Spleen (tissue), 11 donors: Measurements from ENCODE around the gene TOMM6. TPM values are rescaled to one million over a fixed set of nuclear protein-coding genes. Genes with fewer than 3 reads are reported as not detected.

Experiments used
- DNase-seq: peaks from one replicate; pipeline ENCODE4 v3.0.0-alpha.2; 2020
- H3K27ac ChIP-seq, 8 donors: fragments of 200-600 bp; sonication (generic) in 7 of 8; 1 replicate in 4 of 8; 2 replicates in 4 of 8; pipeline versions ENCODE4 v1.5.0 to v1.8.0; 2016 to 2021; ENCODE audit warnings: inconsistent platforms in 4 of 8, mild to moderate bottlenecking in 4 of 8, moderate library complexity in 1 of 8
- H3K27me3 ChIP-seq, 7 donors: fragments of 200-600 bp; sonication (generic) in 6 of 7; replicated peaks in 1 of 7; 1 replicate in 4 of 7; 2 replicates in 3 of 7; pipeline versions ENCODE4 v1.5.0 to v1.8.0; 2016 to 2021; ENCODE audit warnings: inconsistent platforms in 3 of 7, mild to moderate bottlenecking in 1 of 7
- H3K36me3 ChIP-seq, 6 donors: fragments of 200-600 bp; sonication (generic) in 5 of 6; 1 replicate in 4 of 6; 2 replicates in 2 of 6; pipeline versions ENCODE4 v1.5.0 to v1.8.0; 2016 to 2021; ENCODE audit warnings: inconsistent platforms in 2 of 6
- H3K4me1 ChIP-seq, 6 donors: fragments of 200-600 bp; sonication (generic) in 5 of 6; 1 replicate in 3 of 6; 2 replicates in 3 of 6; pipeline versions ENCODE4 v1.5.0 to v1.8.0; 2016 to 2021; ENCODE audit warnings: inconsistent platforms in 3 of 6
- H3K4me3 ChIP-seq, 8 donors: fragments of 200-600 bp; sonication (generic) in 7 of 8; 1 replicate in 4 of 8; 2 replicates in 4 of 8; pipeline versions ENCODE4 v1.5.0 to v1.8.0; 2016 to 2021; ENCODE audit warnings: inconsistent platforms in 4 of 8, mild to moderate bottlenecking in 4 of 8, moderate library complexity in 2 of 8
- H3K9me3 ChIP-seq, 8 donors: fragments of 200-600 bp; sonication (generic) in 7 of 8; 1 replicate in 4 of 8; 2 replicates in 4 of 8; pipeline versions ENCODE4 v1.5.0 to v1.8.0; 2016 to 2021; ENCODE audit warnings: inconsistent platforms in 4 of 8
- POLR2A ChIP-seq, 3 donors: fragments of 450-650 bp; IDR thresholded peaks; one replicate each; pipeline ENCODE4 v1.5.1; 2017; ENCODE audit warnings: antibody characterized with exemption in 3 of 3, mild to moderate bottlenecking in 1 of 3
- POLR2AphosphoS5 ChIP-seq, 3 donors: sonication (generic); formaldehyde crosslinking; IDR thresholded peaks; one replicate each; pipeline ENCODE4 v1.5.1; 2017; ENCODE audit warnings: antibody characterized with exemption in 3 of 3
- WGBS, 5 donors: extraction: QIAGEN DNeasy Blood & Tissue Kit in 3 of 5; methylation state at CpG; one replicate each; pipeline versions ENCODE4 v1.1.5 to v1.1.7; 2013 to 2018; 5-methylcytosine and 5-hydroxymethylcytosine counted together
- intact Hi-C: fragments of 100-400 bp; cut with DNase I; formaldehyde crosslinking; loops from one replicate; pipeline ENCODE4 v1.15.0; 2023; ENCODE audit warnings: low total_unique reads
- polyA plus RNA-seq, 3 donors: library from polyadenylated mRNA; stranded (reverse); fragments of 200-250 nt; gene quantifications; one replicate each; pipeline ENCODE4 v1.2.1, GENCODE V29; 2013
- total RNA-seq, 7 donors: library from RNA; depleted of rRNA in 3 of 7; stranded (reverse); fragments of >200 nt in 3 of 7; fragmentation: NEBNext Ultra II Directional in 4 of 7; extraction: Animal tissue kit (Norgen Biotek cat#: 25700) in 4 of 7; gene quantifications; one replicate each; pipeline versions ENCODE4 v1.1.0 to v1.2.1, GENCODE V29; 2016 to 2021
- TF ChIP-seq, protein P1 (sequence below), 11 experiments: fragments of 200-600 bp in 7 of 11; fragments of 450-650 bp in 4 of 11; sonication (generic) in 4 of 11; IDR thresholded peaks in 8 of 11; conservative IDR thresholded peaks in 3 of 11; 1 replicate in 7 of 11; 2 replicates in 4 of 11; pipeline versions ENCODE4 v1.4.0 to v1.8.0; 2016 to 2021; ENCODE audit warnings: antibody characterized with exemption in 11 of 11, inconsistent platforms in 4 of 11, mild to moderate bottlenecking in 1 of 11
- donor health status: healthy with polysubstance abuse.
- donor health status: DM: no; HTN: no; CAD: no; lungs with moderate emphysema.
- donor health status: DM: no; HTN: no; CAD: no.
- donor health status: Bipolar disorder and iron deficiency.
- donor health status: healthy.
- donor health status: DM: no; HTN: no; CAD: no.
- donor health status: DM: yes; HTN: yes; CAD: no.

The TOMM6 gene
- total and polyA plus RNA-seq, 10 donors = 110 to 439 (median 137) TPM

DNA sequence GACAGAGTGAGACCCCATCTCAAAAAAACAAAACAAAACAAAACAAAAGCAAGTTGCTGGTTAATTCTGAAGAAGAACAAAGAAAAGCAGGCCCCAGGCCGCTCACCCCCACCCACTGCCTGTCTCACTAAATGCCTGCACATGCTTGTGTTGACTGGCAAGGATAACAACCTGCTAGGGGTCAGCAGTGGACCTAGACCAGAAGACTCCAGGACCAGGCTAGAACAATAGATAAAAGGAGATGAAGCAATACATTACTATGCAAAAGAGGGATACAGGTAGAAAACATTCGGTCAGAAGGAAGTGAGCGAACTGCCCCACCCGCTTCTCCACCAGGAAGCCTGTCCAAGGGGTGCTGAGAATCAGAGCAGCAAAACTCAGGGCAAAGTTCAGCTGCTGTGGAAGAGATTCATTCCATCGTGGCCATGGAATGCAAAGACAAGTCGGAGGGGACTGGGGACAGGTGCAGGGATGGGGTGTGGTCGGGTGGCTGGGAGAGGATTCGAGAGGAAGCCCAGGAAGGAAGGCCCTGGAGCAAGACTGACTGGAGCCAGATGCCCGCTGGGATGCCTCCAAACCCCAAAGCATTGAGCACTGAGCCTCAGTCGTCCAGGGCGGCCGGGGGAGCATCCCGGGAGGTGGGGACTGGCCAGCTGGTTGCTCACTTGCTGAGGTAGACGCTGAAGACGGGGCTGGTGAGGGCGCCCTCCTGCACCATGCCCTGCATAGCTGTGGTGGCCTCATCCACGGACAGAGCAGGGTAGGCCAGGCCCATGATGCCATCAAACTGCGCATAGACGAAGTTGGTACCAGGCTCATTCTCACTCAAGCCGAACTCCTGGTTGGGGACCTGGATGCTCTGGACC, 45.6 kb upstream of the TOMM6 start:
- 77 to 90% (median 87%) methylated on average over 19 to 20 of the region's 20 CpGs for WGBS, 5 donors
- Histone ChIP-seq H3K36me3 (no peaks in the 10 kb centered on the region), H3K9me3 (no peaks in the 10 kb centered on the region), H3K4me3 (no peak overlapping the region), H3K27ac (no peak overlapping the region), H3K4me1 (peaks cover 0 to 8% (median 0%) of the 10 kb centered on the region in 6 donors), H3K27me3 (no peaks in the 10 kb centered on the region)
- intact Hi-C loops = no loop called here
- TF ChIP-seq, protein P1, sequence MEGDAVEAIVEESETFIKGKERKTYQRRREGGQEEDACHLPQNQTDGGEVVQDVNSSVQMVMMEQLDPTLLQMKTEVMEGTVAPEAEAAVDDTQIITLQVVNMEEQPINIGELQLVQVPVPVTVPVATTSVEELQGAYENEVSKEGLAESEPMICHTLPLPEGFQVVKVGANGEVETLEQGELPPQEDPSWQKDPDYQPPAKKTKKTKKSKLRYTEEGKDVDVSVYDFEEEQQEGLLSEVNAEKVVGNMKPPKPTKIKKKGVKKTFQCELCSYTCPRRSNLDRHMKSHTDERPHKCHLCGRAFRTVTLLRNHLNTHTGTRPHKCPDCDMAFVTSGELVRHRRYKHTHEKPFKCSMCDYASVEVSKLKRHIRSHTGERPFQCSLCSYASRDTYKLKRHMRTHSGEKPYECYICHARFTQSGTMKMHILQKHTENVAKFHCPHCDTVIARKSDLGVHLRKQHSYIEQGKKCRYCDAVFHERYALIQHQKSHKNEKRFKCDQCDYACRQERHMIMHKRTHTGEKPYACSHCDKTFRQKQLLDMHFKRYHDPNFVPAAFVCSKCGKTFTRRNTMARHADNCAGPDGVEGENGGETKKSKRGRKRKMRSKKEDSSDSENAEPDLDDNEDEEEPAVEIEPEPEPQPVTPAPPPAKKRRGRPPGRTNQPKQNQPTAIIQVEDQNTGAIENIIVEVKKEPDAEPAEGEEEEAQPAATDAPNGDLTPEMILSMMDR (IDR thresholded peaks at IDR 0.05 in 8 of 11, conservative IDR thresholded peaks at IDR 0.05 in 3 of 11) = no peak
- TF ChIP-seq POLR2A (IDR thresholded peaks at IDR 0.05) = no peak
- no peak for TF ChIP-seq POLR2AphosphoS5 (IDR thresholded peaks at IDR 0.05)
- peak; percentile 76 for DNase-seq

DNA sequence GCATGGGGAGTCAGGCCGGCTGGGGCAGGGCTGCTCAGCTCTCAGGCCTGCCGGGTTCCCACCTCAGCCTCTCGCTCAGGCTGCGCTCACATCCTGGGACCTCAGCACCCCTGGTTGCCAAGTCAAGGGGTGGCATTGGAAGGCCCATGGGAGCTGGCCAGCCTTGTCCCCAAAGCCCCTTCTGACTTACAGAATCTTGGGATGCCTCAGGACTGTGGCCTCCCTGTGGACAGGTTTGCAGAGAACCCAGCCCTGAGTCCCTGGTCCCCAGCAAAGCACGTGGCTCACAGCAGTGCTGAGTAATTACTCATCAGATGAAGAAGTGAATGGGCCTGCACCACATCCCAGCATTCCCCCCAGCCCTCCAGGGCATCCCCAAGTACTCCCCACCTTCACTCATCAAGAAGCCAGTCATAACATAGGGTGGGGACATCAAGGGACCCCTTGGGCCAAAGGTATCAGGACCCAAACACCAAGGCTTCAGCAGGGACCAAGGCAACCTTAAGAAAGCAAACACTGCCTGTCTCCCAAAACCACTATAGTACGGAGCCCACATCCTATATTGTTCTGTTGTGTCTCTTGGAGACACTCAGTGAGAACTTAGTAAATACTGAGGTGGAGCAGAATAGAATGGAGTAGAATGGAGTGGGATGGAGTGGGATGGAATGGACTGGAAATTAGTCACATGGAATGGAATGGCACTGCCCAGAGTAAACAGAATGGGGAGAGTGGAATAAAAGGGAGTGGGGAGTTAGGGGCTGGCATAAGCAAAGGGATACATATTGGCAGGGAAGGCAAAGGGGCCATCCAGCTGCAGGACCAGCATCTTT, 43.9 kb upstream of the TOMM6 start:
- H3K9me3 ChIP-seq = no peaks in the 10 kb centered on the region
- no peak for DNase-seq
- peaks cover 0 to 8% (median 0%) of the 10 kb centered on the region in 6 donors for H3K4me1 ChIP-seq
- H3K27ac ChIP-seq = no peak overlapping the region
- TF ChIP-seq, protein P1 (IDR thresholded peaks at IDR 0.05 in 8 of 11, conservative IDR thresholded peaks at IDR 0.05 in 3 of 11) = no peak
- TF ChIP-seq POLR2A (IDR thresholded peaks at IDR 0.05) = no peak
- no peak for TF ChIP-seq POLR2AphosphoS5 (IDR thresholded peaks at IDR 0.05)
- no peaks in the 10 kb centered on the region for H3K36me3 ChIP-seq
- WGBS, 5 donors = 84 to 96% (median 91%) methylated on average over 6 of the region's 6 CpGs
- no peaks in the 10 kb centered on the region for H3K27me3 ChIP-seq
- intact Hi-C loops = no loop called here
- no peak overlapping the region for H3K4me3 ChIP-seq

DNA sequence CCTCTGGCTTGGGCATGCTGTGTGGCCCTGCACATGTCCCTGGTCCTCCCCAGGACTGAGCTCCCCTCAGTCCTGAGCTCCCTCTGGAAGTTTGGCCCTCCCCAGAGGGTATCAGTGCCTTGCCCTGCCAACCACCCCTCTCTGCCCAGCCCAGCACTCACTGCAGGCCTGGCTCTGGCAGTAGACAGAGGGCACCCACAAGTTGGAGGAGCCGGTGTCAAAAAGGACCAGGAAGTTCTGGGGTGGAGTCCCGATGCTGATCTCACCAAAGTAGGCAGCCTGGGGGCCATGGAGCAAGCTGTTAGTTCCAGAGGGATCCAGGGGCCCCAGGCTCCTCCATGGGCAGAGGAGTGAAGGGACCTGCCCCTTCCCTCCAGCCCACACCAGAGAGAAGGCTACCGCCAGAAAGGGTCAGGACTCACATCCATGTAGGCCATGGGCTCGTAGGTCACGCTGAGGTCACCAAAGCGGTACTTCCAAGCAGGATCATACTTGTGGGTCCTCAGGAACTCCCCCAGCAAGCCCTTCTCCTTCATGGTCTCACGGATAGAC, 43.2 kb upstream of the TOMM6 start:
- Histone ChIP-seq H3K27me3 (no peaks in the 10 kb centered on the region), H3K4me3 (no peak overlapping the region), H3K27ac (no peak overlapping the region), H3K36me3 (no peaks in the 10 kb centered on the region), H3K9me3 (no peaks in the 10 kb centered on the region), H3K4me1 (peaks cover 0 to 8% (median 0%) of the 10 kb centered on the region in 6 donors)
- WGBS, 5 donors = 72 to 91% (median 88%) methylated on average over 6 to 7 of the region's 7 CpGs
- intact Hi-C loops = no loop called here
- TF ChIP-seq POLR2AphosphoS5 (IDR thresholded peaks at IDR 0.05) (no peak), POLR2A (IDR thresholded peaks at IDR 0.05) (no peak)
- TF ChIP-seq, protein P1 (IDR thresholded peaks at IDR 0.05 in 8 of 11, conservative IDR thresholded peaks at IDR 0.05 in 3 of 11) = no peak
- DNase-seq = peak; percentile 45
